NCI-H2171 (cell line): Measurements from ENCODE around the gene ACACB.

Source experiments
- DNase-seq: peaks from one replicate; lab custom pipeline; 2025; lab: John Stamatoyannopoulos, UW

Gene ACACB

GRCh38 chr12:109278912-109279311, 162.5 kb downstream of the ACACB start:
- DNase-seq = no peak

GRCh38 chr12:109279525-109279924, 163.1 kb downstream of the ACACB start:
- no peak for DNase-seq

- no peak for DNase-seq
These were observed 165.1 kb downstream of the ACACB start for GRCh38 chr12:109281452-109281851.

GRCh38 chr12:109284392-109284791, 168.0 kb downstream of the ACACB start:
- no peak for DNase-seq

- DNase-seq = no peak
These were observed 169.9 kb downstream of the ACACB start for GRCh38 chr12:109286252-109286651.

- no peak for DNase-seq
These were observed 170.3 kb downstream of the ACACB start for GRCh38 chr12:109286652-109287051.

- no peak for DNase-seq
These were observed 170.8 kb downstream of the ACACB start for GRCh38 chr12:109287181-109287580.

GRCh38 chr12:109287811-109288469, 171.6 kb downstream of the ACACB start:
- no peak for DNase-seq

GRCh38 chr12:109288571-109288970, 172.2 kb downstream of the ACACB start:
- DNase-seq = no peak

GRCh38 chr12:109289004-109289403, 172.6 kb downstream of the ACACB start:
- no peak for DNase-seq

GRCh38 chr12:109289551-109289950, 173.2 kb downstream of the ACACB start:
- DNase-seq = peak; percentile 51

- no peak for DNase-seq
These were observed 173.7 kb downstream of the ACACB start for GRCh38 chr12:109290061-109290460.

GRCh38 chr12:109291117-109291516, 174.7 kb downstream of the ACACB start:
- DNase-seq = no peak

- DNase-seq = peak; percentile 94
These were observed 175.3 kb downstream of the ACACB start for GRCh38 chr12:109291521-109292341.

GRCh38 chr12:109292342-109292711, 175.9 kb downstream of the ACACB start:
- no peak for DNase-seq

GRCh38 chr12:109293106-109293505, 176.7 kb downstream of the ACACB start:
- DNase-seq = no peak

- no peak for DNase-seq
These were observed 178.0 kb downstream of the ACACB start for GRCh38 chr12:109294286-109294796.

- no peak for DNase-seq
These were observed 179.5 kb downstream of the ACACB start for GRCh38 chr12:109295764-109296425.

- DNase-seq = no peak
These were observed 180.0 kb downstream of the ACACB start for GRCh38 chr12:109296431-109296830.

- no peak for DNase-seq
These were observed 183.5 kb downstream of the ACACB start for GRCh38 chr12:109299849-109300248.

- DNase-seq = no peak
These were observed 185.3 kb downstream of the ACACB start for GRCh38 chr12:109301643-109302168.

GRCh38 chr12:109302358-109302757, 186.0 kb downstream of the ACACB start:
- DNase-seq = no peak

- no peak for DNase-seq
These were observed 186.4 kb downstream of the ACACB start for GRCh38 chr12:109302770-109303169.
